Glutamatergic neuron (in vitro differentiated cells): Measurements from ENCODE around the gene TMEM181. TPM values are rescaled to one million over a fixed set of nuclear protein-coding genes. Genes with fewer than 3 reads are reported as not detected.

Source experiments
- DNase-seq: peaks from one replicate; pipeline ENCODE4 v3.0.0; 2022
- H3K27ac Mint-ChIP-seq: one replicate; pipeline ENCODE4 v1.8.0; 2020; ENCODE audit warnings: mild to moderate bottlenecking, mixed read lengths, inconsistent platforms; ENCODE audit not compliant: unreplicated experiment
- H3K27me3 Mint-ChIP-seq: one replicate; pipeline ENCODE4 v1.8.0; 2020; ENCODE audit warnings: mild to moderate bottlenecking, moderate library complexity, mixed read lengths, inconsistent platforms; ENCODE audit not compliant: unreplicated experiment
- H3K36me3 Mint-ChIP-seq: one replicate; pipeline ENCODE4 v1.8.0; 2020; ENCODE audit warnings: mild to moderate bottlenecking, mixed read lengths, inconsistent platforms; ENCODE audit not compliant: unreplicated experiment
- H3K4me1 Mint-ChIP-seq: one replicate; pipeline ENCODE4 v1.8.0; 2020; ENCODE audit warnings: mild to moderate bottlenecking, low read depth, mixed read lengths, inconsistent platforms; ENCODE audit not compliant: unreplicated experiment
- H3K4me3 Mint-ChIP-seq: one replicate; pipeline ENCODE4 v1.8.0; 2020; ENCODE audit warnings: mild to moderate bottlenecking, mixed read lengths, inconsistent platforms; ENCODE audit not compliant: unreplicated experiment
- H3K9me3 Mint-ChIP-seq: one replicate; pipeline ENCODE4 v1.8.0; 2020; ENCODE audit warnings: mild to moderate bottlenecking, moderate library complexity, mixed read lengths, inconsistent platforms; ENCODE audit not compliant: unreplicated experiment
- CTCF ChIP-seq: fragments of 200-600 bp; sonication (generic); IDR thresholded peaks from one replicate; pipeline ENCODE4 v1.5.0; 2021; ENCODE audit not compliant: partially characterized antibody, unreplicated experiment
- total RNA-seq: library from RNA; stranded (reverse); fragmentation: NEBNext Ultra II Directional; extraction: Animal tissue kit (Norgen Biotek cat#: 25700); gene quantifications from one replicate; pipeline ENCODE4 v1.2.1, GENCODE V29; 2021; ENCODE audit not compliant: unreplicated experiment

Gene TMEM181
- total RNA-seq, 1 donor from 2014 or later, result 44.3 TPM

- TF ChIP-seq CTCF, result no peak
- H3K4me3 Mint-ChIP-seq, result peak overlapping the region; percentile 48
- peaks cover 3% of the 10 kb centered on the region for H3K36me3 Mint-ChIP-seq
- peaks cover 24% of the 10 kb centered on the region for H3K9me3 Mint-ChIP-seq
- DNase-seq, result peak; percentile 50
- peak overlapping the region; percentile 39 for H3K27ac Mint-ChIP-seq
- H3K4me1 Mint-ChIP-seq, result peaks cover 51% of the 10 kb centered on the region
- peaks cover 17% of the 10 kb centered on the region for H3K27me3 Mint-ChIP-seq
These were observed 66.0 kb downstream of the TMEM181 start for GRCh38 chr6:158625881-158626305.

GRCh38 chr6:158626360-158627167 is 66.7 kb downstream of the TMEM181 start:
- H3K36me3 Mint-ChIP-seq, result peaks cover 7% of the 10 kb centered on the region
- peaks cover 57% of the 10 kb centered on the region for H3K4me1 Mint-ChIP-seq
- DNase-seq, result no peak
- H3K4me3 Mint-ChIP-seq, result peak overlapping the region; percentile 82
- no peak for TF ChIP-seq CTCF
- peaks cover 24% of the 10 kb centered on the region for H3K9me3 Mint-ChIP-seq
- H3K27ac Mint-ChIP-seq, result peak overlapping the region; percentile 98
- peaks cover 17% of the 10 kb centered on the region for H3K27me3 Mint-ChIP-seq

GRCh38 chr6:158627168-158627939 is 67.5 kb downstream of the TMEM181 start:
- no peak for DNase-seq
- Mint-ChIP-seq H3K9me3 (peaks cover 26% of the 10 kb centered on the region), H3K4me3 (peak overlapping the region; percentile 82), H3K4me1 (peaks cover 57% of the 10 kb centered on the region), H3K27ac (peak overlapping the region; percentile 98), H3K36me3 (peaks cover 9% of the 10 kb centered on the region), H3K27me3 (peaks cover 19% of the 10 kb centered on the region)
- no peak for TF ChIP-seq CTCF

GRCh38 chr6:158627940-158628211 is 68.0 kb downstream of the TMEM181 start:
- Mint-ChIP-seq H3K4me1 (peaks cover 57% of the 10 kb centered on the region), H3K27ac (peak overlapping the region; percentile 98), H3K9me3 (peaks cover 26% of the 10 kb centered on the region), H3K4me3 (peak overlapping the region; percentile 82), H3K36me3 (peaks cover 9% of the 10 kb centered on the region), H3K27me3 (peaks cover 20% of the 10 kb centered on the region)
- no peak for TF ChIP-seq CTCF
- DNase-seq, result peak; percentile 58

- Mint-ChIP-seq H3K9me3 (peaks cover 26% of the 10 kb centered on the region), H3K36me3 (peaks cover 9% of the 10 kb centered on the region), H3K27ac (peak overlapping the region; percentile 98), H3K27me3 (peaks cover 18% of the 10 kb centered on the region), H3K4me1 (peaks cover 56% of the 10 kb centered on the region), H3K4me3 (peak overlapping the region; percentile 82)
- no peak for TF ChIP-seq CTCF
- no peak for DNase-seq
These were observed 68.7 kb downstream of the TMEM181 start for GRCh38 chr6:158628542-158628941.
